NCI-H1417 treated with DMSO at 0.1 percent for 48 hours (cell line): ENCODE results near the gene WDR35.
"Not testable (repeated sequence)": the region's sequence is repeated elsewhere in the genome, so short reads cannot be mapped to it uniquely, and the experiment has no call there.

Experiments
- DNase-seq: peaks from one replicate; lab custom pipeline; 2025; lab: John Stamatoyannopoulos, UW

Gene WDR35

DNA sequence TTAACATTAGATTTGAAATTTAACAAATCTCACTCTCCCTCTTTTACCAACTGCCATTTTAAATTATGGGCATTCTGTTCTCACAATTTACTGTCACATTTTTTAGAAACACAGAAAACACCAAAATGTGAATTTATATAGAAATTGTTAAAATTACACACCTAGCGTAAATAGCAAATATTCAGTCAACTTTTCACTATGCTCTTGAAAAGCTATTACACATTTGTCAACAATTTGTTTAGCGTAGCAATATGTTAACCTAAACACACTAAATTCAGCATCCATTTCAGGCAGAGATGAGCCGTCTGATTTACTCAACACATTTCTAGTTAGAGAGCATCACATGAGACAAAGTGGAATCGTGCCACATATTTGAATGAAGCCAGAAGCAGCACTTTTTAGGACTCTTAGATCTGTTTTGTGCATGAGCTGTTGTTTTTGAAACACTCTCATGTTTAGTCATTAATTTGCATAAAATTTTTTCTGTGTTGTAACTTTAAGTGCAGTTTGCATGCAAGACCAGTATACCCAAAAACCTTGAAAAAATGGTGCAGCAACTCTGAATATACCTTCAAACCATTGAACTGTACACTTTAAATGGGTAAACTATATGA is 96.3 kb downstream of the WDR35 start:
- no peak for DNase-seq

DNA sequence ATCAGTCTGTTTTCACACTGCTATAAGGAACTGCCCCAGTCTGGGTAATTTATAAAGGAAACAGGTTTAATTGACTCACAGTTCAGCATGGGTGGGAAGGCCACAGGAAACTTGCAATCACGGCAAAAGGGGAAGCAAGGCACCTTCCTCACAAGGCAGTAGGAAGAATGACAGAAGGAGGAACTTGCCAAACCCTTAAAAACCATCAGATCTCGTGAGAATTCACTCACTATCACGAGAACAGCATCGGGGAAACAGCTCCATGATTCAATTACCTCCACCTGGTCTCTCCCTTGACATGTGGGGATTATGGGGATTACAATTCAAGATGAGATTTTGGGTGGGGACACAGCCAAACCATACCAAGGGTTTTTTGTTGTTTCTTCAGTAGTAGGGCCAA is 97.9 kb downstream of the WDR35 start:
- DNase-seq = not testable (repeated sequence)

DNA sequence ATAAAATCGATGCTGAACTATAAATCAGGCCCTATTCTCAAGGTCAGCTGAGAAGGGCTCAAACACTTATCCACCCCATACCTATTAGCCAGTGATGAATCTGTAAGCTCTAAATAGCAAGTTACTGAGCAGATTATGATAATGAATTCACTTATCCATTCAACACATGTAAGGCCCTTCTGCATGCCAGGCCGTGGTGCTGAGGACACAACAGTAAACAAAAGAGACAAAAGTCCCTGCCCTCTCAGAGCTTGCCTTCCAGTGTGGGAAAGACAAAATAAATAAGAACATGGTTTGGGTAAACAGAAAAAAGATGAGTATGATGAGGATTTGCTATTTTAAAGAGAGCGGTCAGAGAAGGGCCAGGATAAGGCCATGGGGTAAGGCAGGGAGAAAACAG is 99.8 kb downstream of the WDR35 start:
- DNase-seq = no peak

DNA sequence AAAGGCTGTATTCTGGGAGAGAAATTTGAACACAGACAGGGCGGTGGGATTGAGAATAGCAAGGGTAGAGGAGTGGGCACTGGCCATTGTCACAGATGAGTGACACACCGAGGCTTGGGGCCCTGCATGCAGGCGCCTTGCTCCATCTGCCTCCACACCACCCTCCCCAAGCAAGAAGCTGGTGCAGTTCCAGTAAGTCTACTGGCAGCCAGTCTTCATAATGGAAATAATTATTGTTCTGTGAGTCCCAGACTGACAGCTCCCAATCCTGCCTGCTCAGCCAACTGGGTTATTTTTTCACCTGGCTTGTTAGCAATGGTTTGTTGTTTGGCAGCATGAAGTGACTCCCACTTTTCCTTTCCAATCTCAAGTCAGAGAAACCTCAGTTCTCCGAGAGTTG is 101.1 kb downstream of the WDR35 start:
- no peak for DNase-seq

GRCh38 chr2:19887510-19887909 is 102.4 kb downstream of the WDR35 start:
- no peak for DNase-seq

GRCh38 chr2:19886261-19886660 is 103.6 kb downstream of the WDR35 start:
- no peak for DNase-seq

DNA sequence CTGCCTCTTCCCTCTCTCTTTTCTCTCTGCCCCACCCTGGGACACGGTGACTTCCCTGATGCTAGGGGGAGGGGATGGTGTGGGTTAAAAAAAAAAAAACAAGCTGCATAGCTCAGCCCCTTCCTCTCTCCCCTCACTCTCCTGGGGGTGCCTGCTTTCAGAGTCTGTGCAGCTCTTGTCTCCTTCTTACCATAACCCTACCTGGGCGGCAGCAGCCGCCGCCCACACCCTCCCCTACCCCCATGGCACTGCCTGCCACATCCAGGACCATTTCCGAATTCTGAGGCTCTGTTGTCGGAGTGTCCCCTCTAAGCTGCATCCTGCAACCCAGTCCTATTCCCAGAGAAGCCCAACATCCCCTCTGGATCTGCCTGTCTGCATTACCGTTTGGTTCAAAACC is 104.1 kb downstream of the WDR35 start:
- no peak for DNase-seq

- no peak for DNase-seq
These were observed 105.8 kb downstream of the WDR35 start for GRCh38 chr2:19883971-19884720.

DNA sequence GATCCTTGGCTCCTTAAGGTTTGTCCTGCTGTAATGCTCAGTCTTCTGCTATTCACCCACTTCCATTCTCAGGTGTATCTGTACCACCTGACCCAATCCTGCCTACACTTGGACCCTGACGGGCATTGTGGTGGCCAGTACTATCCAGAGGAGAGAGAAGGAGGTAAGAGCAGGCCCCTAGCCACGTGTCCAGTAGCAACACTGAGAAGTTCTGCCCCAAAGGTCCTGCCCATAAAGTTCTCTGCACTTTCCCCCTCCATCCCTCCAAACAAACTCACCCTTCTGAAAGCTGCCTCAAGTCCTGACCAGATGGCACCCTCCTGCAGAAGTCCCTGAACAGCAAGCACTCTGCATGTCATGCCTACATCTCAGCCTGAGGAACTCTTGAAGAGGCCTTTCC is 106.4 kb downstream of the WDR35 start:
- DNase-seq = no peak

DNA sequence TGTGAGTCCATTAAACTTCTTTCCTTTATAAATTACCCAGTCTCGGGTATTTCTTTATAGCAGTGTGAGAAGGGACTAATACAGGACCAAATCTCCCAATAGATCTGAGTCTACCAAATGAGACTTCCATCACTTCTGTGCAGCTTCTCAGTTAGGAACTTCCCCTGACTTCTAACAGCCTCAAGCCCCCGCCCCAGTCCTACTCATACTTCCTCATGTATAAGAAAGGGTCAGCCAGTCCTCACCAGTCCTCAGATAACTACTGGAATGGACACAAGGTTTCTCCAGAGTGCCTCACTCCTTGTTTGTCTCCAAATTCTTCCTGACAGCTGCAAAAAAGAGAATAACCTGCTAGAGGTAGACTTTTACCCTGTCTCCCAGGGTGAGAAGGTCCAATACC is 107.6 kb downstream of the WDR35 start:
- no peak for DNase-seq

- DNase-seq = no peak
These were observed 108.0 kb downstream of the WDR35 start for GRCh38 chr2:19881908-19882265.

DNA sequence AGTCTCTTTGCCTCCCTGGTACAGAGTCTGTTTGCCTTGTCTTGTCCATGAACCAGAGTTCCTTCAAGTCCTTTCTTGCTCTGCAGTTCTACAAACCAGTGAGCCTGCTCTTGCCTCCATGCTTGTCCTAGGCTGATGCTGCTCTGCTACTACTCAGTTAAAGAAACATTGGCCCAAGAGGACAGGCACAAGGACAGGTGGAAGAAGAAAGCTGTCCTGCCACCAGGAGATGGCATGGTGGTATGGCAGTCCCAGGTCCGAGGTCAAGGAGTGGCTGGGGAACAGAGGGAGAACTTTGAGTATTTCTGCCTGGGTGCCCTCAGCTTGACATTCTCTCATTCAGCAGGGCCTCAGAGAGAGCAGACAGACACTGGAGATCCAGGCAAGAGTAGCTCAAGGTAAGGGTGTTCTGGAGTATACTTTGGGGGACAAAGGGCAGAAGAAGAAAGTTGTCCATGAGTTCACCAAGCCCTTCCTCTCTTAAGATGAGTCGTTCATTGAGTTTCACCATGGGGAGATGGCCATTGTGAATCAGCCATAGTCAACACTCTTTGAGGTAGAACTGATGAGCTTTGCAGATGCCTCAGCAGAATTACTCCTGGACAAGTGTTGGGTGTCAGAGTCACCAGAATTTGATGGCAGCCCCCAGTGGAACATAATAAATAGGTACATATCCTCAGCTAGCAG is 108.5 kb downstream of the WDR35 start:
- no peak for DNase-seq

DNA sequence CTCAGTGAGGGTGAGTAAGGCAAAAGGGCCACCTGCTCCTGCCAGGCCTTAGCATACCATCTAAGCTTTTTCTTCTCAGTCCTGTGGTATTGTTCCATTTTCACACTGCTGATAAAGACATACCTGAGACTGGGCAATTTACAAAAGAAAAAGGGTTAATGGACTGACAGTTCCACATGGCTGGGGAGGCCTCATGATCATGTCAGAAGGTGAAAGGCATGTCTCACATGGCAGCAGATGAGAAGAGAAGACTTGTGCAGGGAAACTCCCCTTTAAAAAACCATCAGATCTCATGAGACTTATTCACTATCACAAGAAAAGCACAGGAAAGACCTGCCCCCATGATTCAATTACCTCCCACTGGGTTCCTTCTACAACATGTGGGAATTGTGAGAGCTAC is 109.7 kb downstream of the WDR35 start:
- not testable (repeated sequence) for DNase-seq

DNA sequence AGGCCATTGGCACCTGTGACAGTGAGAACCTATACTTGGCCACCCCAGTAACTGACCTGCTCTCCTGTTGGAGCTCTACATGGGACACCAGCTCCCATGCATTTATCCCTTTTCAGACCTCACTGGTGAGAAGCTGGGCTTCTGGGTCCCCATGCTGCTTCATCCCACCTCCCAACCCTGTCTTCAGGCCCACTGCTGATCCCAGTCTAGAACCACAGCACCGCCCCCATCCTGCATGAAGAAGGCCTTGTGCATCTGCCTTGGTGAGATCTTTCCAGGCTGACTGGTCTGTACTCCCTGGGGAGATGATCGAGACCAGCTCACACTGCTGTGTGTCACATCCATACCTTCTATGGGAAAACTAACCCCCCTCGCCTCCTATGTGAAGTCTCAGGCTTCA is 110.8 kb downstream of the WDR35 start:
- DNase-seq = no peak

DNA sequence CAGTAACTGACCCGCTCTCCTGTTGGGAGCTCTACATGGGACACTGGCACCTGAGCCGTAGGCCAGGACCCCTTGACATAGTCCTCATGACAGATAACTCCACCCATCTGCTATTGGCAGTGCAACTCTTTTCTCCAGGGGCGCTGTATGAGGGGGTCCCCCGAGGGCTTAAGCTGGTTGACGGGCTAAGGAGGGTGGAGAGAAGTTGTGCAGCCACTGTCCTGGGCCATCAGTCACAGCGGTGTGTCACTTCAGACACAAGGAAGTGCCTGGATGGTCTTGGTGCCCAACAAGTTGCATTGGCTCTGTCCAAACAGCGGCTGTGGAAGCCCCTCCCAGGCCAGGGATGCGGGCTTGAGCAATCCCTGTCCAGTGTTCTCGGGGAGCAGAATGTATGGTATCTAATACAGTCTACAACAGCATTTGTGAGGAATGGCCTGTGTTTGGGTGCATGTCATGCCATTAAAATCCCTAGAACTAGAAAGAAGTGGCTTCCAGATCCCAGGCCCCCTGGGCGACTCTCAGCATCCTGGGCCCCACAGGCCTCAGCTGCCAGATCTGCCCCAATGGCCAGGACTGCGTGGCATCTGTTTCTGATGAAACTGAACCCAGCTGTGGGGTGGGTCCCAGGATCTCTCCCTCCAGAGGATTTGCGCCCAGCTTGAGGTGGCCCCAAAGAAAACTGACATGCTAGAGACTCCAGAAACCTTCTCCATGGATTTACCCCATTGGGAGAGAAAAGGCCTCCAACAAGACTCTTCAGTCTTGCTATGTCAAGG is 111.4 kb downstream of the WDR35 start:
- DNase-seq = no peak

- DNase-seq = no peak
These were observed 113.2 kb downstream of the WDR35 start for GRCh38 chr2:19876751-19877150.

GRCh38 chr2:19875280-19875679 is 114.6 kb downstream of the WDR35 start:
- DNase-seq = no peak

DNA sequence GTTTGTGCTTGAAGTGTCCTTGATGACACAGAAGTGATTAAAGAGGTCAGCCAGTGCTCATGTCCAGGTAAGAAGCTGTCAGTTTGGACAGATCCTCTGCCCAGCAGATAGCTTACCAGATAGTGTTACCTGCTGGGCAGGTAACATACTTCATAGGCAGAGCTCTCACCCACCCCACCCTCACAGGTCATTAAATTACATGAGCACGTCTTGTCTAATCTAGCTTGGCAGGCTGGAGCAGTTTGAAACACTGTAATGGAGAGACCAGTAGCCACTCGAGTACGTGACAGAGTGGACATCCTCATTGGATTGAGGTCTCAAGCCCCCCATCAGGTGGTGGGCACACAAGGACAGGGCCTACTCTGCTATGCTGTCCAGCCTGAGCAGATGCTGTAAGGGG is 115.2 kb downstream of the WDR35 start:
- no peak for DNase-seq

DNA sequence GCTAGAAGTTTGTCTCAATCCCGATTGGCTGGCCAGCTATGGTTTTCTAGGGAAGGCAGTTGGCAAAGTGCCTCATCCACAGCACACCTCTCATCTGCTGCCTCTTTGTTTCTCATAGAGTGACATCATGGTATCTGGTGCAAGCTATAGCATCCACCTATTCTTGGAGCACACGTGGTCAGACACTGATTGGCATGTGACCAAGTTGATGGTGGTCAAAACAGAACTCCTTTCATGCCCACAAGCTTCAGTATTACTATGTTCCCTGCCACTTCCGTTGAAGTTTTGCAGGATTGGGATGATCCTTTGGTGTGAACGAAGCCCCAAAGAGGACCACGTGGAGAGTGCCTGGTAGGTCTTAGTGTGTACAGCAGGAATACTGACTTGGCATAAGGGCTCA is 116.9 kb downstream of the WDR35 start:
- DNase-seq = no peak

- DNase-seq = no peak
These were observed 117.6 kb downstream of the WDR35 start for GRCh38 chr2:19872302-19872701.

DNA sequence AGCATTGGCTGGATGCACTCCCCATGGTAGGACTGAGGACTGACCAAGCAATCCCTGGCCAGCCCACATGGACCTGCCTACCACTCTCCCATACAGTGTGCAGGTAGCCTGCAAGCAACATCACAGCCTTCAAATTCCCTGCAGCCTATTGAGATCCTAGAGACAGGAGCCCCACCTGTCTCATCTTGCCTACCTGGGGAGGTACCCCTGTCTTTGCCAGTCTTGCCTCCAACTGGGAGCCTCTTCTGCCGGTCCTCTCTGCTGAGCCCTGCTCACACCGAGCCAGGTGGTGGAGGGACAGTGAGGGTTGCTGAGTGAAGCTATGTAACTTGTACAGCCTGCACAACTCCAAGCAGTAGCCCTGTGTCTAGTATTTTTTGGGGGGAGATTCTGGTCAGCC is 118.1 kb downstream of the WDR35 start:
- no peak for DNase-seq

DNA sequence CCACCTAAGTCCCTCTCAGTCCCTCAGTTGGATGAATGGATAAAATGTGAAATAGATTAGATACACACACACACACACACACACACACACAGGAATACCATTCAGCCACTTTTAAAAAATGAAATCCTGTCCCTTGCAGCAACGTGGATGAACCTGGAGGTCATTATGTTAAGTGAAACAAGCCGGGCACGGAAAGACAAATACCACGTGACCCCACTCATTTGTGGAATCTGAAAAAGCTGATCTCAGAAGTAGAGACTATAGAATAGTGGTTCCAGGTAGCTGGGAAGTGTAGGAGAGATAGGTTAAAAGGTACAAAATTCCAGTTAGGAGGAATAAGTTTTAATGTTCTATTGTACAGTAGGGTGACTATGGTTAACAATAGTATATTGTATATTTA is 119.1 kb downstream of the WDR35 start:
- no peak for DNase-seq
